Left lobe of liver (tissue), 2 donors: ENCODE measurements around the gene ZNF185. TPM values are rescaled to one million over a fixed set of nuclear protein-coding genes. Genes with fewer than 3 reads are reported as not detected.

Experiments used
- ATAC-seq: fragments of 200-7000 bp; cut with Tn5 transposase; one replicate; pipeline ENCODE4 v1.9.1; 2020; ENCODE audit warnings: mild to moderate bottlenecking, moderate library complexity
- DNase-seq: peaks from one replicate; pipeline ENCODE4 v3.0.0-alpha.2; 2020; ENCODE audit warnings: low spot score
- total RNA-seq: library from RNA; stranded (reverse); gene quantifications from one replicate; pipeline ENCODE4 v1.2.1, GENCODE V29; 2021
- donor health status: DM: no; HTN: no; CAD: no; lungs with moderate emphysema.
- donor health status: DM: no; HTN: yes; CAD: no.

Gene ZNF185
- total RNA-seq, 1 donor from 2014 or later: 0.96 TPM

DNA sequence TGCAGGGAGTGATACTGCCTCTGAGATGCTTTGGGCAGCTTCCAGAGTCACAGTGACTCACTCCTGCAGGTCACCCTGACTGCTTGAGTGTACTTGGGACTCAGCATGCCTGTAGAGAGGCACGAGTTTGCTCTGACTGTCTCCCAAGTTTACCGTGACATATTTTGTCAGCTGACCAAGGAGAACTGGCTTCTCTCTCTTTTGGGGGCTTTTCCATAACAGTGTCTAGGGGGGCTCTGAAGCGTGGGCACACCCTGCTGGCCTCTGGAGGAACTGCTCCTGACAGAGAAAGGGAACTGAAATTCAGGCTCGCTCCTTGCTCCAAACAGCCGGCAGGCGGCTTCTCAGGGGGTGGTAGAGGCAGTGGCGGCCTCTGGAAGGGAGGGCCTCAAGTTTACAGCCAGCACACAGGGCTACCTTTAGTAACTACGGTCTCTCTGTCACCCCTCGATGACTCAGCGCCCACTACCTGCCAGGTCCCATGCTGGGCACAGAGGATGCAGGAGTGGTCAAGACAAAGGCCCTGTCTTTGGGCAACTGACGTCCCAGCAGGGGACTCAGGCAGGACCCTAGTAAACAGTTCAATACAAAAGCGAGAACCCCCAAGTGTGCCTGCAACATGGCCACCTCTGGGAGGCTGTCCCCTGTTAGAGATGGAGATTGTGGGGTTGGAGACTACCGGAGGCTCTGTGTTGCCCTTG, 17.8 kb downstream of the ZNF185 start:
- ATAC-seq: peak; percentile 44
- no peak for DNase-seq

DNA sequence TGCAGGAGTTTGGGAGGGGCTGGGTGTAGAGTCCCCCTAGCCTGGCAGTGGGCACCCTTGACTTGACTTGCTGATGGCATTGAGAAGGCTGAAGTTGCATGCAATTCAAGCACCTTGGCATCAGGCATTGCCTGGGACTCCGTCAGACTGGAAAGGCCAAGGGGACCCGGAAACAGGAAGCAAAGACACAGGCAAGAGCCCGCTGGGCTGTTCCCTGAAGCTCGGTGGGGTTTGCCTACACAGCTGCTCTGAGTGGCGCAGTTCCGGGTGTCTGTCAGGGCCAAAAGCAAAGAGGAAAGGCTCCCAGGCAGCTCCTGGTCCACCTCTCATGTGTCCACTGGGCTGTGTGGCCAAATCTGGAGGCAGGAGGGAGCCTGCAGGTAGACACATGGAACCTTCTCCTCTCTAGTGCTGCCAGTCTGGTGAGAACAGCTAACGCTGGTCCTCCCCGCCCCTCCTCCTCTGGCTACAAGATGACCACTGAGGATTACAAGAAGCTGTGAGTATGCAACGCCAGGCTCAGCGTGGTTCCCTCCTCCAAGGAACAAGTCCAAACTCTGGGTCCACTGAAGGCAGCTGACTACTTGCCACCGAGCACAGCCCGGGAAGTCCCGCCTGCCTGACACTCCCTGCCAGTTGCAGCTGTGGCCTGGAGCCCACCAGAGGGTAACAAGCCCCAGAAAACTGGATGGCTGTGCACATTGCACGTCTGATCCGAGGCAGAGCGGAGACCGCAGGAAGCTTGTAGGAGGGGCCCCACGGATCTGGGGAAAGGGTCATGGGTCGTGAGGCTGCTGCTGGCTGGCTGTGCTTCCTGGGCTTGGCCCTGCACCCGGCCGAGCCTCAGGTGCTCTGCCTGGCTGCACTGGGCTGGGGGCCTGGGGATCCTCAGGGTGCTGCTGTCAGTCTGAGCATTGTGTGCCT, 20.1 kb downstream of the ZNF185 start:
- peak; percentile 28 for ATAC-seq
- DNase-seq: no peak

DNA sequence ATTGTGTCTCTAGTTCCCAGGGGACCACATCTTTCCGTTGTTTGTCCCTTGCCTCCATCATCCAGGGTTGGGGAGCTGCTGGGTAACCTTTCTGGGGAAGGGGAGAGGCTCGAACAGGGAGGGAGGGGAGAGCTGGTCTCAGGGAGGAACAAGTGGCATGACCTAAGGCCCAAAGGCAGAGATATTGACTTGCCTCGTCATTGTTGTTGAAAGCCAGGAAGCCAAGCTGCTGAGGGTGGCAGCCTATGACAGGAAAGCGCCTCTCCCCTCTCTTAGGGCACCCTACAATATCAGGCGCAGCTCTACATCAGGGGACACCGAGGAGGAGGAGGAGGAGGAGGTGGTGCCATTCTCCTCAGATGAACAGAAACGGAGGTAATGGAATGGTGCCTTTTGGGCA, 20.8 kb downstream of the ZNF185 start:
- DNase-seq: no peak
- no peak for ATAC-seq

DNA sequence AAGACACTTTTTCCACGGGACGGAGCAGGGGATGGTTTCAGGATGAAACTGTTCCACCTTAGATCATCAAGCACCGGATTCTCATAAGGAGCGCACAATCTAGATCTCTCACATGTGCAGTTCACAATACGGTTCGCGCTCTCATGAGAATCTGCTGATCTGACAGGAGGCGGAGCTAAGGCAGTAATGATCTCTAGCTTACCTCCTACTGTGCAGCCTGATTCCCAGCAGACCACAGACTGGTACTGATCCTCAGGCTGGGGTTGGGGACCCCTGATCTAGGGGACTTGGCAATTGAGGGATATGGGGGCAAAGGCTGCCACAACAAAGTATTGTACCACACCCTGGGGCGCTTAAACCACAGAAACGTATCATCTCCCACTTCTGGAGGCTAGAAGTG, 25.7 kb downstream of the ZNF185 start:
- ATAC-seq (no peak), DNase-seq (no peak)

DNA sequence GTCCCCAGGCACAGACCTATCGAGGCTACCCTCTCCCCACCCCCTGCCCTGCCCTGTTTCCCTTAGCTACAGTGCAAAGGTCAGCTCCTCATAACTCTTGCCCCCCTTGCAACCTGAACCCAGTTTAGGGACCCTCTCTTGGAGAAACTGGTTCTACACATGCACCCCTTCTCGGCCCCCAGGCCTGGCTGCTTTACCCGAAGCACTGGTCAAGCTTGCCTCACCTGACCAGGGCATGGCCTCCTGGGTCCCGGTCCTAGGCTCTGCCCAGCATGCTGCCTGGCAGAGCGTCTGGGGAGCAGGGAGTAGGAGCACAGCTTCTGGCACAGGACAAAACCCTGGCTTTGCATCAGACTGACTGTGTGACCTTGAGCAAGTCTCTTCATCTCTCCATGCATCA, 28.0 kb downstream of the ZNF185 start:
- DNase-seq (no peak), ATAC-seq (peak; percentile 29)

DNA sequence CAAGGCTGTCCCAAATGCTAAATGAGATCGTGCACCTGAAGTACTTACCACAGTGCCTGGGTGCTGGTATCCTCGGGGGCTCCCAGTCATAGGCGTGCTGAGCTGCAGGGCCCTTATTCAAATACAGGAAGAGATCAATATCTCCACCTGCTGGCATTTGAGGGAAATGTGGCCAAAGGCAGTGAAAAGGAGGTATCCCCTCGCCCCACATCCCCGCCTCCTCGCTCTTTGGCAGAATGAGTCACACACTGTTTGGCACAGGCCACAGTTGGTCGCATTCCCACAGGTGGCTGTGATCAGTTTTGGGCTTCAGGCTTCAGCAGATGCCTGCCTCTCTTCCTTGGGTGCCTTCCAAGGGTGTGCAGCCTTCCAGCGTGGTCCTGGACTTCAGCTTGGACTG, 28.4 kb downstream of the ZNF185 start:
- ATAC-seq: peak; percentile 82

DNA sequence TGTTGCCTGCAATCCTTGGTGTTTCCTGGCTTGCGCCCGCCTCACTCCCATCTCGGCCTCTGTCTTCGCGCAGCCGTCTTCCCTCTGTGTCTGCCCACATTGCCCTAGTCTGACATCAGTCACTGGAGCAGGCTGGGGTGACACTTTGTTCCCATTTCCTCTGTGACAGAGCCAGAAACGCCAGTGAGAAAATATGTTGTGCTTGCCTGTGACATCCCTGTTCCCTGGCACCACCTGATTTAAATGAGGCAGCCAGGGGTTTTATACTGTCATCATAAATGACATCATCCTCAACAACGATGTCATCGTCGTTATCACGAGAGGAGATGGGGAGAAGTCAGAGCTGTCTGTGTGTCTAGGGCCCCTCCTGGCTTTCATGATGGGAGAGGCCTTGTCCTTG, 29.1 kb downstream of the ZNF185 start:
- DNase-seq: no peak
- ATAC-seq: no peak

More for the DNA sequence above, 28.4 kb downstream of the ZNF185 start:
- peak; percentile 61 for DNase-seq

DNA sequence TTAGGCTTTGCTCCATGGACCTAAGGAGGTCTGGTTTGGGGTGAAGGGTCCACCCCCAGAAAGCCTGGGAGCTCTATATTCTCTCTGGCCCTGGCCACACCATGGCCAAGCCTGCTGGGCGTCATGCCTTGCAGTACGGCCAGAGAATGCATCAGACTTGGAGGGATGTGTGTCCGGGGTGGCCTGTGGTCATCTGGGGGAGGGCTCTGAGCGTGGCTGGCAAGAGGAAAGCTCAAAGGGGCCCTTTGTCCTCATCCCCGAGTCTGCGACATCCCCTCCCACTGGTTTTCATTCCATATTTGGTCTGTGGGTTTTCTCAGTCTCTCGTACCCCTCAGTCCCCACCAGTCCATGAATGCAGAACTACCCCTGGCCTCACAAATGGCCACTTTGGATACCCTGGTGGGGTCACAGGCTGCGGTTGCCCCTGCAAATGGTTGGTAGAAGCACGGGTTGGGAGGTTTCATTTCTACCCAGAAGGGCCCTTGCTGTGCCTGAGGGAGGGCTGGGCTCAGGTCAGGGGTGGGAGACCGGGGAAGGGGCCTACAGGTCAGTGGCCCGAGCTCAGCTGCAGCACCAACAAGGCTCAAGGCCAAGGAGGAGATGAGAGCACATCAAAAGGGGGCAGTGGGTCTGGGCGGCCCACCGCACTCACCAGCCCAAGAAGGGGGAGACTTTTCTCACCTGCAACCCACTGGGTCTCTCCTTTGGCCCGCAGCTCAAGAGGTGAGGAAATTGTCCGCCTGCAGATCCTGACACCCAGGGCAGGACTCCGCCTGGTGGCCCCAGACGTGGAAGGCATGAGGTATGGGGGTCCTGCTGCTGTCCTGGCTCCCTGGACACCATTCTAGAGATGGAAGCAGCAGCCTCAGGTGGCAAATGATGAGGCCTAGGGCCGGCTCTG, 30.2 kb downstream of the ZNF185 start:
- DNase-seq: no peak

DNA sequence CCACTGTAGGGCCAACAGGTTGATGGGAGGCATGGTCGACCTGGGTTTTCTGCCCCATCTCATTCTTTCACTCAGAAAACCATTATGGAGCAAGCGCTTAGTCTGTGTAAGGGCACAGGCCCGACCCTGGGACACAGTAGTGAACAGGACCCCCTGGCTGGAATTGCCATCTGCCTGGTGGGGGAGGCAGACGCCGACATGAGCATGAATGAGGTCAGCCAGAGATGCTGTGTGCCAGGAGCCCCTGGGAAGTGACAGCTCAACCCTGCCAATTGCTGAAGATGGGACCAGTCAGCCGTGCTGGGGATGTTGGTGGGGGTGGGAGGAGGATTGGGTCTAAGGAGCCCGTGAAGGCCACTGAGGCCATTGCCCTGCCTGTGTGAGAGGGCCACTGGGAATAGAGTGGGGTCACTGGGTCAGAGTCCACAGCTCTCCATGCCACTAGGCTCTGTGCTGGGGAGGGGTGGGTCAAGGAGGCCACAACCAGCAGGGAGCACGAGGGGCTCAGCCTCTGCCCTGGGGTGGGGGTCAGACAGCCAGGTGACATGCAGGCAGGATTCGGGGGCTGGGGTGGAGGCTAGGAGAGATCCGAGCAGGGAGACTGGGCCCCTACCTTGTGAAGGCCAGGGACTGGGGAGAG, 31.0 kb downstream of the ZNF185 start:
- ATAC-seq: no peak
- no peak for DNase-seq

More for the DNA sequence above, 30.2 kb downstream of the ZNF185 start:
- no peak for ATAC-seq

DNA sequence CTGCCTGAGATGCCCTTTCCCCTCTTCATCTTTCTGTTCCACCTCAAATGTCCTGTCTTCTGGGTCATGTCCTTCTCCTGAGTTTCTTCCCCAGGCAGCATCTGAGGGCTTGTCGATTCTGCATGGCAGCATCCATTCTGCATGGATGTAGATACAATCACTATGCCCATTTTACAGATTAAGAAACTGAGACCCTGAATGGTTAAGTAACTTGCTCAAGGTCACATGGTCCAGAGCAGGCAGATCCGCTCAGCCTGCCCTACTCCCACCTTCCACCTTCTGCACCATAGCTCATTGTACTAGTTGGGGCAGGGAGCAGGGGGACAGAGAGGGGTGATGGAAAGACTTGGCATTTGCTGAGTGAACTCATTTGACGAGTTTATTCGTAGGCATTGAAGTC, 32.0 kb downstream of the ZNF185 start:
- no peak for ATAC-seq
- no peak for DNase-seq

DNA sequence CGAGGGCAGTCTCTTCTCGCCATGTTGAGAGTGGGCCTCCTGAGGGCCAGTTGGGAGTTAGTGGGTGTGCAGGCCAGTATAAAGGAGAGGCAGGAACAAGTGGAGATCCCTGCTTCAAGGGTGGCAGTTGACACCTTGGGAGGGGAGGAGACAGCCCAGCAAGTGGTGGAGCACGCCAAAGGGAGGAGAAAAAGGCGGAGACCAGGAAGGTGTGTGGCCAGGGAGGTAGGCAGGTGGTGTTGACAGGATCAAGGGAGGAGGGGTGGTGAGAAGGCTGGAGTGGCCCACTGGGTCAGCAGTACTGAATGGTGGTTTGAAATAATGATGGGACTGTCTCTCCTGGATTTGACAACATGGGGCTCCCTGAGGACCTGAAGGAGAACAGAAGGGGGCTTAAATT, 32.6 kb downstream of the ZNF185 start:
- DNase-seq: no peak
- no peak for ATAC-seq

DNA sequence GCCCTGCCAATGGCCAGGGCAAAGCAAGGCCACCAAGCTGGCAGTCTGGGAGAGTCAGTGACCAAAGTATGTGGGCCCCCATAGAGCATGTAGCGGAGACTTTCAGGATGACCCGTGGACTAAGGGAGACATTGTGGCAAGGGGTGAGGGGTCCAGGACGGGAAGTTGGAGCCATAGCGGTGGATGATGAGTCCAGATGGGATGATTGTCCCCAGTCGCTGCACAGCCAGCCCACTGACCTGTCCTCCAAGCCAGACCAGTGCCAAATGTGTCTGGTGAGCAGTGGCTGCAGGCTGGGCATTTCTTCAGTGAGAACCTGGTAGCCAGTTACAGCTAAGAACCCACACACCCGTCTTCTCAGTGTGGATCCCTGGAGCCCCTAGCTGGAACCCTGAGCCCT, 34.3 kb downstream of the ZNF185 start:
- DNase-seq: no peak
- no peak for ATAC-seq

DNA sequence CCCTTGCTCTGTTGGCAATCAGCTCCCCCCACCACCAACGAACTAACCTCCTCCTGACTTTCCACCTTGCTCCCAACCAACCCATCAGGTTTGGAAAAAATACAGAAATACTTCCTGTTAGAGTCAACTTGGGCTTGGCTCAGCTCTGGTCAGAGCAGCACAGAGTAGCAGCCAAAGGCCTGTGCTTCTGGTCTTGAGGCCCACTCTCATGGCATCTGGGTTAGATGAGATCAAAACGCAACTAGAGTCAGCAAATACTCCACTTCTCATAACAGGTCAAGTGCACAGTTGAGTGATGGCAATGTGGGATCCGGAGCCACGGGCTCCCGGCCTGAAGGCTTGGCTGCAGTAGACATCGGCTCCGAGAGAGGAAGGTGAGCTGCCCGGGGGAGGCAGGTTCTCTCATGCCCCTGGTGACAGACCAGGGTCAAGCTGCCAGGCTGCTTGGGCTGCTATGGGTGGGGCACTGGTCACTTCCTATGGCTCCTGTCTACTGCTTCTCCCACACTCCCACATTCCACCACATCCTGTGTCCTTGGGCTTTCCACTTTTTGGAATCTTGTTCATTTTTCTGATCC, 34.8 kb downstream of the ZNF185 start:
- ATAC-seq (no peak), DNase-seq (no peak)

DNA sequence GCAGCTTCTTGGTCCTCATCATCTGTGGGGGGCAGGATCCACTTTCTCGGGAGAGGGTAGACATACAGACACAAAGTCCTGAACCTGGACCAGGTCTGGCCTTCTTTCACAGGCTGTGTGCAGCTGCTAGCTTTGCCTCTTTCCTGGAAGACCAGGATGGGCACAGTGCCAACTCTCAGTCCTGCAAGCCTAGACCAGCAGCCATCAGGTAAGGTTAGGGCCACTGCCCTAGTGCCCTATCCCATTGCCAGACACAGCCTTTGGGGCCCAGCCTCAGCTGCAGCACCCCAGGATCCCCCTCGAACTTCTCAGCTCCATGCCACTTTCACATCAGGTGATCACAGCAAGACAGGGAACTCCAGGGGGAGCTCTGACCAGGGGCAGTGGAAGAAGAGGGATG, 38.4 kb downstream of the ZNF185 start:
- ATAC-seq: no peak
- DNase-seq: no peak

DNA sequence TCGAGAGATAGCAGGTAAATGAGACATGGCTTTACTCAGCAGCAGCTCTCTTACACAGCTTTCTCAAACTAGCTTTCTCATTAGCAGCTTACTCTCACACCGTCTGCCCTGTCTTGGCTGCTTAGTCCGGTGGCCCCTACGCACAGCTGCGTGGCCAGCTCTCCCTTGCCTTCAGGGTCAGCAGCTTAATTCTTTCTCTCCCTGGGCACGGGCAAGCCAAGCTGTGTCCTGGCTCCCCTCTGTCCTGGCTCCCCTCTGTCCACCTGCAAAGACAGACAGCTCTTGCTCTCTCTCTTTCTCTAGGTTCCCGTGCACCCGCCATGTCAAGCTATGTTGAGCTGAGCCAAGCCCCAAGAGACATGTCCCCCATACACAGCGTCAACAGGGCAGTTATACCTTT, 39.4 kb downstream of the ZNF185 start:
- ATAC-seq (no peak), DNase-seq (no peak)

DNA sequence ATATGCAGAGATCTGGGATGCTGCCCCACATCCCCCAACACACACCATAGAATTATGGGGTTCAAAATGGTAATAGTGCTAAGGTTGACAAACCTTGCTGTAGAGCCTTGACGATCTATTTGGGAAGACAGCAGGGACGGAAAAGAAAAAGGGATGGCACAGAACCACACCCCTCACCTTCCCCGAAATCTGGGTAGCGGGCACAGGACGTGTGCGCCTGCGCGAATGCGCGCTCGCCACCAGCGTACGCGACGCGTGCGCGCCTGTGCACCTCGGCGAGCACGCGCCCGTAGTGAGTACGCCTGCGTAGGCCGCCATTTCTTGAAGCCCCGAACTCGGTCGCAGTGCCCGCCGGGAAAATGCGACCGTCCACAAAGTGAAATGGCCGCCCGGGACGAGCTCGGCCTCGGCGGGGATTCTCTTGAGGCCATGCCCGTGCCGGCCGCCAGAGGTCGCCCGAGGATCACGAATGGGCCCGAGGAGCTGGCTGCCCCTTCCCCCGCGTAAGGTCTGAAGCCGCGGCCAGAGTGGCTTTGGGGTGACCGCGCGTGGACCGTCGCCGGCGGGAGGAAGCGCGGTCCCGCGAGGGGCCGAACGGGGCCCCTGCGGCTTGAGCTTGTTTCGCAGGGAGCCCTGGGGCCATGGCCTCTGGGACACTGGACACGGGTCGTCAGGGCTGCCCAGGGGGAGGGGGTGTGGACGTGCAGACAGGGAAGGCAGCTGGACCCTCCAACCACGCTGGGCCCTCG, 43.6 kb downstream of the ZNF185 start:
- peak; percentile 97 for ATAC-seq
- DNase-seq: peak; percentile 92

DNA sequence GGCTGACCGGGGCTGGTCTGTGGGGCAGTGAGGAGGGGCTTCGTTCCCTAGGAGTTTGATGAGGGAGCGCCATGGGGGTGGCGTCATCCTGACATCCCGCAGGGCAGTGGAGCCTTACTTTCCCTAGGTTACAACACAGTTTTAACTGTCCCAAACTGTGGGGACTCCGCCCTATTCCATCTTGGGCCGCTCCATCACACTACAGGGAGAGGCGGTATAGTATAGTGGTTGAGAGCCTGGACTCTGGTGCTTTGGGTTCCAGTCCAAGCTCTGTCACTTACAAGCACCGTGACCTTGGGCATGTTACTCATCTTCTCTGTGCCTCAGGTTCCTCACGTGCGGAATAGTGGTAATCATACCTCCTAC, 44.2 kb downstream of the ZNF185 start:
- no peak for ATAC-seq
- no peak for DNase-seq

DNA sequence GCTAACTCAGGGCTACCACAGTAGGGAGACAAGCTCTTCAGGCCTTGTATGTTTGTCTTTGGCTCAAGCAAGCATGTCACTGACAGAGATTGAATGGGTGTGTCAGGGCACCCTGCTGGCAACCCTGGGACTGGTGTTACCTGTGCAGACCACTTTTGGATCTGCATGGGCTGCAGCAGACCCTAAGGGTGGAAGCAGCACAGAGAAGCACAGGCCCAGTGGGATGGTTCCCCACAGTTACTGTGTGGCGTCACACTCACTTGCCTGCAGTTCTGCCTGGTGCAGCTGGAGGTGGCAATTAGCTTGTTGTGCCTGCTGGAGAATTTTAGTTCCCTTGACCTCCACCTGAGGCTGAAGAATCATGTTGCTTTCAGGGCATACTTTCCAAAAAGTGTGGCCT, 46.0 kb downstream of the ZNF185 start:
- ATAC-seq: no peak
- DNase-seq: no peak
